Prostate gland (tissue), 2 donors: ENCODE results near the gene CAPN11.

Experiments used
- POLR2A ChIP-seq: fragments of 450-650 bp; IDR thresholded peaks from one replicate; pipeline ENCODE4 v1.6.1; 2016; ENCODE audit warnings: antibody characterized with exemption, mild to moderate bottlenecking
- POLR2AphosphoS5 ChIP-seq: sonication (generic); formaldehyde crosslinking; IDR thresholded peaks from one replicate; pipeline ENCODE4 v1.6.1; 2017; ENCODE audit warnings: antibody characterized with exemption
- TF ChIP-seq, protein P1 (sequence below), 4 experiments: fragments of 200-600 bp in 2 of 4; fragments of 450-650 bp in 2 of 4; sonication (generic) in 2 of 4; IDR thresholded peaks; 1 replicate in 3 of 4; 2 replicates in 1 of 4; pipeline ENCODE4 v1.5.1; 2016 to 2019; ENCODE audit warnings: antibody characterized with exemption in 4 of 4, mild to moderate bottlenecking in 2 of 4, moderate library complexity in 2 of 4

GRCh38 chr6:44166116-44166515, 7.5 kb downstream of the CAPN11 start:
- TF ChIP-seq, protein P1, sequence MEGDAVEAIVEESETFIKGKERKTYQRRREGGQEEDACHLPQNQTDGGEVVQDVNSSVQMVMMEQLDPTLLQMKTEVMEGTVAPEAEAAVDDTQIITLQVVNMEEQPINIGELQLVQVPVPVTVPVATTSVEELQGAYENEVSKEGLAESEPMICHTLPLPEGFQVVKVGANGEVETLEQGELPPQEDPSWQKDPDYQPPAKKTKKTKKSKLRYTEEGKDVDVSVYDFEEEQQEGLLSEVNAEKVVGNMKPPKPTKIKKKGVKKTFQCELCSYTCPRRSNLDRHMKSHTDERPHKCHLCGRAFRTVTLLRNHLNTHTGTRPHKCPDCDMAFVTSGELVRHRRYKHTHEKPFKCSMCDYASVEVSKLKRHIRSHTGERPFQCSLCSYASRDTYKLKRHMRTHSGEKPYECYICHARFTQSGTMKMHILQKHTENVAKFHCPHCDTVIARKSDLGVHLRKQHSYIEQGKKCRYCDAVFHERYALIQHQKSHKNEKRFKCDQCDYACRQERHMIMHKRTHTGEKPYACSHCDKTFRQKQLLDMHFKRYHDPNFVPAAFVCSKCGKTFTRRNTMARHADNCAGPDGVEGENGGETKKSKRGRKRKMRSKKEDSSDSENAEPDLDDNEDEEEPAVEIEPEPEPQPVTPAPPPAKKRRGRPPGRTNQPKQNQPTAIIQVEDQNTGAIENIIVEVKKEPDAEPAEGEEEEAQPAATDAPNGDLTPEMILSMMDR (IDR thresholded peaks at IDR 0.05) = no peak
- no peak for TF ChIP-seq POLR2A
- no peak for TF ChIP-seq POLR2AphosphoS5
